ENCODE data around the gene E2F4.
A peak's percentile ranks its signal among the peaks of the same experiment; 100 is the strongest.

Gene E2F4

GRCh38 chr16:67190041-67190440 lies 1.9 kb upstream of the E2F4 start, which contains the start of gene EXOC3L1:
EXOC3L1 (minus strand) TSS chr16:67190136; CDS start chr16:67189676, 460 bp downstream.
- no peak for TF ChIP-seq CTCF (IDR thresholded peaks at IDR 0.05; ENCODE audit: insufficient read depth, low read length, poor library complexity, severe bottlenecking)
- no peak for TF ChIP-seq EZH2phosphoT487 (conservative IDR thresholded peaks at IDR 0.05; ENCODE audit: low read length)
- Histone ChIP-seq H3K4me2 (ENCODE audit: low read depth, low read length, poor library complexity, severe bottlenecking) (no peak within 1 kb of the TSS), H3K27ac (ENCODE audit: low read depth, low read length) (no peak within 1 kb of the TSS)

GRCh38 chr16:67190448-67191399 lies 1.2 kb upstream of the E2F4 start:
- no peaks in the 10 kb centered on the region for H3F3A ChIP-seq (ENCODE audit: insufficient read depth)
- no peak overlapping the region for H3K9ac ChIP-seq (ENCODE audit: low read length)
- no peaks in the 10 kb centered on the region for H3K36me3 ChIP-seq (ENCODE audit: low read length)
- no peak overlapping the region for H3K4me3 ChIP-seq (ENCODE audit: insufficient read depth, low read length, poor library complexity, severe bottlenecking)
- no peak overlapping the region for H3K27ac ChIP-seq (ENCODE audit: low read depth, low read length)
- H4K20me1 ChIP-seq (ENCODE audit: low read depth, low read length), result no peaks in the 10 kb centered on the region
- TF ChIP-seq CTCF (IDR thresholded peaks at IDR 0.05; ENCODE audit: insufficient read depth, low read length, poor library complexity, severe bottlenecking), result no peak
- no peak for TF ChIP-seq EZH2phosphoT487 (conservative IDR thresholded peaks at IDR 0.05; ENCODE audit: low read length)
- H3K4me2 ChIP-seq (ENCODE audit: low read depth, low read length, poor library complexity, severe bottlenecking), result no peak overlapping the region
- no peaks in the 10 kb centered on the region for H3K9me2 ChIP-seq (replicated peaks; ENCODE audit: insufficient read depth, low read length)
- H3K79me2 ChIP-seq (ENCODE audit: insufficient read depth, low read length), result peaks cover 24% of the 10 kb centered on the region
- H2AFZ ChIP-seq (ENCODE audit: low read depth, low read length, severe bottlenecking), result peak overlapping the region; percentile 66
- H3K27me3 ChIP-seq (ENCODE audit: low read length), result no peaks in the 10 kb centered on the region
- no peaks in the 10 kb centered on the region for H3K9me3 ChIP-seq (ENCODE audit: insufficient read depth, low read length)

More at GRCh38 chr16:67190041-67190440, 1.9 kb upstream of the E2F4 start, which contains the start of gene EXOC3L1:
- Histone ChIP-seq H3K9ac (ENCODE audit: low read length) (no peak within 1 kb of the TSS), H3K4me3 (ENCODE audit: insufficient read depth, low read length, poor library complexity, severe bottlenecking) (no peak within 1 kb of the TSS), H4K20me1 (ENCODE audit: low read depth, low read length) (no peaks in the 10 kb centered on the region), H3K79me2 (ENCODE audit: insufficient read depth, low read length) (peaks cover 24% of the 10 kb centered on the region), H3K27me3 (ENCODE audit: low read length) (no peaks in the 10 kb centered on the region), H3K36me3 (ENCODE audit: low read length) (no peaks in the 10 kb centered on the region), H2AFZ (ENCODE audit: low read depth, low read length, severe bottlenecking) (no peak within 1 kb of the TSS), H3F3A (ENCODE audit: insufficient read depth) (no peaks in the 10 kb centered on the region), H3K9me3 (ENCODE audit: insufficient read depth, low read length) (no peaks in the 10 kb centered on the region), H3K9me2 (replicated peaks; ENCODE audit: insufficient read depth, low read length) (no peaks in the 10 kb centered on the region)

- Histone ChIP-seq H2AFZ (ENCODE audit: low read depth, low read length, severe bottlenecking) (peak overlapping the region; percentile 66), H3K9me3 (ENCODE audit: insufficient read depth, low read length) (no peaks in the 10 kb centered on the region), H3K4me3 (ENCODE audit: insufficient read depth, low read length, poor library complexity, severe bottlenecking) (no peak overlapping the region), H3F3A (ENCODE audit: insufficient read depth) (no peaks in the 10 kb centered on the region), H3K9ac (ENCODE audit: low read length) (peak overlapping the region; percentile 94), H3K27ac (ENCODE audit: low read depth, low read length) (no peak overlapping the region), H3K79me2 (ENCODE audit: insufficient read depth, low read length) (peaks cover 24% of the 10 kb centered on the region), H3K9me2 (replicated peaks; ENCODE audit: insufficient read depth, low read length) (no peaks in the 10 kb centered on the region), H4K20me1 (ENCODE audit: low read depth, low read length) (no peaks in the 10 kb centered on the region), H3K27me3 (ENCODE audit: low read length) (no peaks in the 10 kb centered on the region), H3K4me2 (ENCODE audit: low read depth, low read length, poor library complexity, severe bottlenecking) (peak overlapping the region; percentile 52), H3K36me3 (ENCODE audit: low read length) (no peaks in the 10 kb centered on the region)
- TF ChIP-seq EZH2phosphoT487 (conservative IDR thresholded peaks at IDR 0.05; ENCODE audit: low read length) (no peak), CTCF (IDR thresholded peaks at IDR 0.05; ENCODE audit: insufficient read depth, low read length, poor library complexity, severe bottlenecking) (no peak)
Observed at GRCh38 chr16:67191411-67191994, 452 bp upstream of the E2F4 start.

Data from SU-DHL-6 (cell line).